ENCODE measurements around the gene MADD.
A peak's percentile ranks its signal among the peaks of the same experiment; 100 is the strongest.

MADD gene

GRCh38 chr11:47342036-47342803 lies 72.3 kb downstream of the MADD start:
- no peak for DNase-seq

GRCh38 chr11:47342854-47343253 lies 72.9 kb downstream of the MADD start:
- DNase-seq, result no peak

DNA sequence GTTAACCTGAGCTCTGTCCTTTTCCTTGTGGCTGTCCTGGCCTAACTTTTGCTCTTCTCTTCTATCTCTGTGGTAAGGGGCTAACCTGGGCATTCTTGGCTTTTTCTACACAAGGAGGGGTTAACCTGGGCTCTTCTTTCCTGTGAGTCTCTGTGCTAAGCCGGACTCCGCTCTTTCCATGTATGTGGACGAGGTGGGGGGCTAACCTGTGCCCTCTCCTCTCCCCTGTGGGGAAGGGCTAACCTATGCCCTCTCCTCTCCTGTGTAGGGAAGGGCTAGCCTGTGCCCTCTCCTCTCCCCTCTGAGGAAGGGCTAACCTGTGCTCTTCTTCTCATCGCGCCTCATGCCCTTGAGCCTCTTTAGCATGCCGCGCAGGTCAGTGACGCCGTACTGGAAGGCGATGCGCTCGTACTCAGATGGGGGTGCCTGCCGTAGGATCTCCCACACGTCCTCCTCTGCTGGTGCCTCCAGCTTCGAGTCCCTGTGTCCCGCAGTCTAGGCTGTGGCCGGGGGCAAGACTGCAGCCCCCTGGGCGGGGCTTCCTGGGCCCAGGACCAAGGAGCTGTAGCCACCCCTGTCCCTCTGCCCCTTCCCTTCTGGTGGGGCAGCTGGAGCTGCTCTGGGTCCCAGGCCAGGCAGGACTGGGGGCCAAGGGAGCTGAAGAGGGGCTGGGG lies 76.1 kb downstream of the MADD start:
- no peak for DNase-seq

DNA sequence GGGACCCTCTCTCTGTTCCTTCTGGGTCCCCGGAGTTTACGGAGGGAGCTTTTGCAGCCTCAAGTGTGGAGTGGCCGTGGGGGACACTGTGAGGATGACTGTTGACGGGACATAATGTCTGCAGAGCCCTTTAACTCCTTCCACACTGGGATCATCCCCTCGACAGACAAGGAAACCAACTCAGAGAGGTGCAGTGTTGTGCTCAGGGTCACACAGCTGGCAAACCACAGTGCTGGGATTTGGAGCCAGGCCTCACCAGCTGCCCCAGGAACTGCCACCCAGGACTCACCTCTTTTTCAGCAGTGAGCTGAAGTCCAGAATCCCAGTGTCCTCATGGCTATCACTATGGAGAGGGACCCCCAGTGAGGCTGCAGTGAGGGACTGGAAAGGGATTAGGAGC lies 77.2 kb downstream of the MADD start:
- DNase-seq, result no peak

DNA sequence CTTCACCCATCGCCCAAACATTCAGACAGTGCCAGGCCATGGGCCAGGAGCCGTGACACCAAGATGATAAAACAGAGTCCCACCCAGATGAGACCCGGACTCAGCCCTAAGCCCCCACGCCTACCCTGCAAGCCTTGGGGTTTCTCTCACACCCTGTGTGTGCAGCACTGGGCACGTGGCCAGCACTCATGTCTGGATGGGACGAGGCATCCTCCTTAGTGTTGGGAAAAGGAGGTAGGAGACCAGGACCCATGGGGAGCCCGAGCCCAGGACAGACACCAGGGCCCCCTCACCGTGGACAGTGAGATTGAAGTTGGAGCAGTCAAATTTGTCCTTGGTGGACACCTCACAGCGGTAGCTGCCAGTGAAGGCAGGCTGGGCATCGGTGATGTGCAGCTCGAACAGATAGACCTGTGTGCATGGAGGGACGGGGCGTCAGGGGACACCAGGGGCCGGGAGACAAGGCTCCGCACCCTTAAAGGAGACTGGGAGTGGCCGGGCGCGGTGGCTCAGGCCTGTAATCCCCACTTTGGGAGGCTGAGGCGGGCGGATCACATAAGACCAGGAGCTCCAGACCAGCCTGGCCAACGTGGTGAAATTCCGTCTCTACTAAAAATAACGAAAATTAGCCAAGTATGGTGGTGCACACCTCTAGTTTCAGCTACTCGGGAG lies 78.3 kb downstream of the MADD start:
- no peak for DNase-seq

- no peak for DNase-seq
Measured at GRCh38 chr11:47348859-47349258, 78.9 kb downstream of the MADD start.

GRCh38 chr11:47349521-47350095 lies 79.7 kb downstream of the MADD start:
- no peak for DNase-seq

DNA sequence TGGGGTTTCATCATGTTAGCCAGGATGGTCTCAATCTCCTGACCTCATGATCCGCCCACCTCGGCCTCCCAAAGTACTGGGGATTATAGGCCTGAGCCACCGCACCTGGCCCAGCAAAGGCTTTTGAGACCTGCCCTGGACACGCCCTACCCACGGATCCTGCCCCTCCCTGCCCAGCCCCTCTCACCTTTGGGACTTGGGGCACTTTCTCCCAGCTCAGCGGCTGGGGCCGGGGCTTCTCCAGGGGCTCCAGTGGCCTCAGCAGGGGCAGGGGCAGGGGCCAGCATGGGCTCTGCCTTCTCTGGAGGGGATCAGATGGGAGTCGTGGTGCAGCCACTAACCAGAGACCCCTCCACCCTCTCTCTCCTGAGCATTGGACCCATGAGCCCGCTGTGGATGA lies 80.4 kb downstream of the MADD start:
- DNase-seq, result no peak

DNA sequence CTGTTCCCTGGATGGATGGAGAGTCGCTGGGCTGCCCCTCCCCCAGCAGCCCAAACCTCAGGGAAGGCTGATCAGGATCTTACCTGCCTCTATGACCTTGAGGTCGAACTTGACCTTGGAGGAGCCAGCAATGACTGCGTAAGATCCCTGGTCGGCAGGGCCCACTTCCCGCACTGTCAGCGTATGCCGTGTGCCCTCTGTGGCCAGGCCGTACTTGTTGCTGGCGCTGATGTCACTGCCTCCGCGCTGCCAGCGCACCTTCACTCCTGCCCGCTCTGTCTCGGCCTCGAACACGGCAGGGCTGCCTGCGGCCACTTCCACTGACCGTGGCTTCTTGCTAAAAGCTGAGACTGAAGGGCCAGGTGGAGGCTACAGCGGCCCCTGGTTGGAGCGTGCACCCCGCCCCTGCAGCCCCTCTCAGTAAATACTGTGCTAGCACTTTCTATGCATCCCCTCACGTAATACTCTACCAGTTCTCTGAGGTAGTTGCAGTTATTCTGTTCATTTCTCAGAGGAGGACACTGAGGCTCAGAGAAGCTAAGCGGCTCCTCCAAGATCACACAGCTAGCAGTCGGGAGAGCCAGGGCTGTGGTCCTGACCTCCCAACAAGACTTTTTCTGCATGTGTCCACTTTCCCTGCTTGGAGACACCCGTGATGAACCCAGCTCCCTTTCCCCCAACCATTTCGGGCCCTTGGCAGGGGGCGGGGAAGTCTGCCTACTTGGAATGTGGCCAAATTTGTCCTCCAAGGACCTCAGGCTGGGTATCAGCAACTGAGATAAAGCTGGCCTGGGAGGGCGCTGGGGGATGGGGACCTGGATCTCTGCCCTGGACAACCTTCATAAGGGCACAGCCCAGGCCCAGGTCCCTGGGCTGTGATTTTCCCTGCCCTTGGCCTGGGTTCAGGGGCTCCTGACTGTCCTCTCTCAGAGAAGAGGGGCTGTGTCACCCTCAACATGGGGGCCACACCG lies 81.5 kb downstream of the MADD start:
- DNase-seq, result no peak

- no peak for DNase-seq
Measured at GRCh38 chr11:47352556-47352955, 82.6 kb downstream of the MADD start, which contains the start of gene MYBPC3. MYBPC3 (minus strand) TSS chr11:47352702; CDS start chr11:47352647, 55 bp downstream.

GRCh38 chr11:47353978-47354774 lies 84.2 kb downstream of the MADD start:
- DNase-seq, result no peak

- DNase-seq, result no peak
Measured at GRCh38 chr11:47354913-47355282, 85.0 kb downstream of the MADD start.

GRCh38 chr11:47355283-47356128 lies 85.6 kb downstream of the MADD start:
- DNase-seq, result peak; percentile 66 to 74

- no peak for DNase-seq
Measured at GRCh38 chr11:47356129-47356997, 86.4 kb downstream of the MADD start.

DNA sequence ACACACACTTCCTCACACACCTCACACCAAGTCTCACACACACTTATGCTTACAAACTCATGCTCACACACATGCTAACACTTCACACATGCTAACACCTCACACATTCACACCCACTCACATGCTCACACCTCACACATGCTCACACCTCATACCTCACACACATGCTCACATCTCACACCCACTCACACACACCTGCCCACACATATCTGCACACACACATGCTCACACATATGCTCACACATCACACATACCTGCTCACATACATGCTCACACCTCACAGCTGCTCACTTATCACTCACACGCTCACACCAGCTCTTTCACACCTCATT lies 87.0 kb downstream of the MADD start:
- no peak for DNase-seq

GRCh38 chr11:47357985-47358730 lies 88.2 kb downstream of the MADD start:
- DNase-seq, result no peak

DNA sequence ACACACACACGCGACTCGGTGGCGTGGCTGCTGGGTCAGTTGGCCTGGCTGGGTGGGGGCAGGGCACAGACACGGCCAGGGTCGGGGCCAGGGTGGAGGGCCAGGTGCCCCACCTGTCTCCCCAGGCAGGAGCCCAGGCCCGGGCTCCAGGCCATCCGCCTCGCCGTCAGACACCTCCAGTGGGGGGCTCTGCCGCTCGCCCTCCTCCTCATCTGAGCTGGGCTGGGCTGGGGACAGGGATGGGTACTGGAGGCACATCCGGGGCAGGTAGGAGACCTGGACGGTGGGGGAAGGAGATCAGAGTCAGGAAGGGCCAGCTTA lies 88.8 kb downstream of the MADD start:
- DNase-seq, result no peak

- no peak for DNase-seq
Measured at GRCh38 chr11:47359162-47359561, 89.2 kb downstream of the MADD start.

- DNase-seq, result peak in 1 of 2 experiments; percentile 41
Measured at GRCh38 chr11:47359586-47359985, 89.7 kb downstream of the MADD start.
